MM.1S (cell line): ENCODE measurements around the gene OXCT1.

Source experiments
- CTCF ChIP-seq: fragments of 300-600 bp; sonication (generic); IDR thresholded peaks from 2 replicates; pipeline ENCODE4 v1.5.1; 2016; ENCODE audit warnings: antibody characterized with exemption, low read length, mixed read lengths
- EZH2 ChIP-seq: fragments of 300-600 bp; sonication (generic); optimal IDR thresholded peaks from 2 replicates; pipeline ENCODE3; 2017; ENCODE audit warnings: low read depth, mild to moderate bottlenecking, antibody characterized with exemption, low read length, mixed read lengths

GRCh38 chr5:41683181-41683580 lies 187.0 kb downstream of the OXCT1 start:
- TF ChIP-seq CTCF (no peak), EZH2 (no peak)
